ENCODE measurements around the gene GPR34.
A peak's percentile ranks its signal among the peaks of the same experiment; 100 is the strongest.
"Not testable (repeated sequence)": the region's sequence is repeated elsewhere in the genome, so short reads cannot be mapped to it uniquely, and the experiment has no call there.

The GPR34 gene

GRCh38 chrX:41688835-41689234 lies at the start of gene GPR34:
Gene GPR34, plus strand, starts transcription at chrX:41688973. Its CDS starts 6,661 bp downstream, at chrX:41695634.
- H3K9me3 Mint-ChIP-seq: no peaks in the 10 kb centered on the region
- H3K27ac Mint-ChIP-seq: peak within 1 kb of the TSS; percentile 68

GRCh38 chrX:41646201-41646600 lies 42.6 kb upstream of the GPR34 start:
- Mint-ChIP-seq H3K9me3 (peaks cover 18% of the 10 kb centered on the region), H3K36me3 (ENCODE audit: low read depth) (peaks cover 37% of the 10 kb centered on the region)
- not testable (repeated sequence) for H3K4me3 Mint-ChIP-seq; H3K27me3 Mint-ChIP-seq; H3K4me1 Mint-ChIP-seq (ENCODE audit: low read depth); H3K27ac Mint-ChIP-seq

More at GRCh38 chrX:41688835-41689234, at the start of gene GPR34:
- Mint-ChIP-seq H3K4me3 (peak within 1 kb of the TSS; percentile 55), H3K4me1 (ENCODE audit: low read depth) (peaks cover 63% of the 10 kb centered on the region), H3K27me3 (no peaks in the 10 kb centered on the region), H3K36me3 (ENCODE audit: low read depth) (no peaks in the 10 kb centered on the region)

- Mint-ChIP-seq H3K27ac (no peak overlapping the region), H3K9me3 (peaks cover 6% of the 10 kb centered on the region), H3K36me3 (ENCODE audit: low read depth) (peaks cover 52% of the 10 kb centered on the region), H3K27me3 (no peaks in the 10 kb centered on the region), H3K4me1 (ENCODE audit: low read depth) (no peaks in the 10 kb centered on the region), H3K4me3 (no peak overlapping the region)
Measured at GRCh38 chrX:41653125-41653524, 35.6 kb upstream of the GPR34 start.

GRCh38 chrX:41655101-41655500 lies 33.7 kb upstream of the GPR34 start:
- H3K27me3 Mint-ChIP-seq: no peaks in the 10 kb centered on the region
- no peaks in the 10 kb centered on the region for H3K4me1 Mint-ChIP-seq (ENCODE audit: low read depth)
- no peak overlapping the region for H3K27ac Mint-ChIP-seq
- no peak overlapping the region for H3K4me3 Mint-ChIP-seq
- peaks cover 55% of the 10 kb centered on the region for H3K36me3 Mint-ChIP-seq (ENCODE audit: low read depth)
- no peaks in the 10 kb centered on the region for H3K9me3 Mint-ChIP-seq

- Mint-ChIP-seq H3K27ac (no peak overlapping the region), H3K4me1 (ENCODE audit: low read depth) (no peaks in the 10 kb centered on the region), H3K9me3 (no peaks in the 10 kb centered on the region), H3K36me3 (ENCODE audit: low read depth) (peaks cover 54% of the 10 kb centered on the region), H3K4me3 (no peak overlapping the region), H3K27me3 (no peaks in the 10 kb centered on the region)
Measured at GRCh38 chrX:41655631-41656030, 33.1 kb upstream of the GPR34 start.

GRCh38 chrX:41661366-41662095 lies 27.2 kb upstream of the GPR34 start:
- Mint-ChIP-seq H3K27me3 (no peaks in the 10 kb centered on the region), H3K27ac (no peak overlapping the region), H3K36me3 (ENCODE audit: low read depth) (peaks cover 27% of the 10 kb centered on the region), H3K9me3 (no peaks in the 10 kb centered on the region), H3K4me3 (no peak overlapping the region), H3K4me1 (ENCODE audit: low read depth) (peaks cover 42% of the 10 kb centered on the region)

GRCh38 chrX:41664375-41664901 lies 24.3 kb upstream of the GPR34 start:
- Mint-ChIP-seq H3K27me3 (no peaks in the 10 kb centered on the region), H3K9me3 (no peaks in the 10 kb centered on the region), H3K4me1 (ENCODE audit: low read depth) (peaks cover 62% of the 10 kb centered on the region), H3K36me3 (ENCODE audit: low read depth) (peaks cover 13% of the 10 kb centered on the region), H3K4me3 (peak overlapping the region; percentile 70), H3K27ac (peak overlapping the region; percentile 91)

- Mint-ChIP-seq H3K4me3 (peak overlapping the region; percentile 70), H3K36me3 (ENCODE audit: low read depth) (peaks cover 9% of the 10 kb centered on the region), H3K27ac (peak overlapping the region; percentile 91), H3K4me1 (ENCODE audit: low read depth) (peaks cover 66% of the 10 kb centered on the region), H3K9me3 (no peaks in the 10 kb centered on the region), H3K27me3 (no peaks in the 10 kb centered on the region)
Measured at GRCh38 chrX:41664908-41665307, 23.9 kb upstream of the GPR34 start.

- peaks cover 5% of the 10 kb centered on the region for H3K36me3 Mint-ChIP-seq (ENCODE audit: low read depth)
- no peaks in the 10 kb centered on the region for H3K9me3 Mint-ChIP-seq
- peaks cover 74% of the 10 kb centered on the region for H3K4me1 Mint-ChIP-seq (ENCODE audit: low read depth)
- peak overlapping the region; percentile 70 for H3K4me3 Mint-ChIP-seq
- H3K27ac Mint-ChIP-seq: peak overlapping the region; percentile 91
- no peaks in the 10 kb centered on the region for H3K27me3 Mint-ChIP-seq
Measured at GRCh38 chrX:41665686-41666085, 23.1 kb upstream of the GPR34 start.

- Mint-ChIP-seq H3K4me1 (ENCODE audit: low read depth) (peaks cover 76% of the 10 kb centered on the region), H3K27ac (peak overlapping the region; percentile 91), H3K27me3 (no peaks in the 10 kb centered on the region), H3K9me3 (no peaks in the 10 kb centered on the region), H3K36me3 (ENCODE audit: low read depth) (peaks cover 5% of the 10 kb centered on the region), H3K4me3 (peak overlapping the region; percentile 70)
Measured at GRCh38 chrX:41666251-41666650, 22.5 kb upstream of the GPR34 start.

GRCh38 chrX:41667631-41668030 lies 21.1 kb upstream of the GPR34 start:
- H3K4me3 Mint-ChIP-seq: no peak overlapping the region
- H3K9me3 Mint-ChIP-seq: no peaks in the 10 kb centered on the region
- peaks cover 10% of the 10 kb centered on the region for H3K36me3 Mint-ChIP-seq (ENCODE audit: low read depth)
- peaks cover 73% of the 10 kb centered on the region for H3K4me1 Mint-ChIP-seq (ENCODE audit: low read depth)
- peak overlapping the region; percentile 31 for H3K27ac Mint-ChIP-seq
- no peaks in the 10 kb centered on the region for H3K27me3 Mint-ChIP-seq

GRCh38 chrX:41670112-41670511 lies 18.7 kb upstream of the GPR34 start:
- Mint-ChIP-seq H3K9me3 (no peaks in the 10 kb centered on the region), H3K27ac (peak overlapping the region; percentile 36), H3K36me3 (ENCODE audit: low read depth) (peaks cover 20% of the 10 kb centered on the region), H3K4me1 (ENCODE audit: low read depth) (peaks cover 64% of the 10 kb centered on the region), H3K4me3 (no peak overlapping the region), H3K27me3 (no peaks in the 10 kb centered on the region)

GRCh38 chrX:41671082-41671481 lies 17.7 kb upstream of the GPR34 start:
- H3K36me3 Mint-ChIP-seq (ENCODE audit: low read depth): peaks cover 16% of the 10 kb centered on the region
- no peak overlapping the region for H3K4me3 Mint-ChIP-seq
- no peaks in the 10 kb centered on the region for H3K27me3 Mint-ChIP-seq
- no peaks in the 10 kb centered on the region for H3K9me3 Mint-ChIP-seq
- no peak overlapping the region for H3K27ac Mint-ChIP-seq
- peaks cover 54% of the 10 kb centered on the region for H3K4me1 Mint-ChIP-seq (ENCODE audit: low read depth)

GRCh38 chrX:41672643-41673042 lies 16.1 kb upstream of the GPR34 start:
- Mint-ChIP-seq H3K4me3 (no peak overlapping the region), H3K27ac (peak overlapping the region; percentile 31), H3K27me3 (no peaks in the 10 kb centered on the region), H3K36me3 (ENCODE audit: low read depth) (peaks cover 25% of the 10 kb centered on the region), H3K9me3 (peaks cover 3% of the 10 kb centered on the region), H3K4me1 (ENCODE audit: low read depth) (peaks cover 42% of the 10 kb centered on the region)

GRCh38 chrX:41676361-41676760 lies 12.4 kb upstream of the GPR34 start:
- not testable (repeated sequence) for H3K27ac Mint-ChIP-seq, H3K27me3 Mint-ChIP-seq, H3K4me3 Mint-ChIP-seq, H3K9me3 Mint-ChIP-seq
- Mint-ChIP-seq H3K36me3 (ENCODE audit: low read depth) (peaks cover 25% of the 10 kb centered on the region), H3K4me1 (ENCODE audit: low read depth) (peaks cover 22% of the 10 kb centered on the region)
